K562 (cell line): ENCODE measurements around the gene GATA2. TPM values are rescaled to one million over a fixed set of nuclear protein-coding genes. Genes with fewer than 3 reads are reported as not detected.
A peak's percentile ranks its signal among the peaks of the same experiment; 100 is the strongest.

Experiments
- BRF1 ChIP-seq: IDR thresholded peaks from 3 replicates; pipeline ENCODE4 v1.6.1; 2011; ENCODE audit warnings: borderline replicate concordance, mild to moderate bottlenecking; ENCODE audit not compliant: insufficient read length; ENCODE audit errors: extremely low read depth
- CREB1 ChIP-seq, 2 experiments: sonication (generic) in 1 of 2; formaldehyde crosslinking in 1 of 2; IDR thresholded peaks; 2 replicates each; pipeline versions ENCODE4 v1.6.1 to v1.8.0; 2012 to 2022; ENCODE audit warnings: inconsistent platforms in 1 of 2, mild to moderate bottlenecking in 1 of 2, missing genetic modification reagents in 1 of 2, moderate library complexity in 1 of 2
- CTBP1 ChIP-seq: fragments of 450-650 bp; IDR thresholded peaks from 2 replicates; pipeline ENCODE4 v1.6.1; 2016; ENCODE audit warnings: borderline replicate concordance
- FOXJ3 ChIP-seq: sonication (generic); formaldehyde crosslinking; IDR thresholded peaks from 2 replicates; pipeline ENCODE4 v1.4.0; 2020; ENCODE audit warnings: mild to moderate bottlenecking, missing genetic modification reagents
- MAZ ChIP-seq, 2 experiments: fragments of 450-650 bp in 1 of 2; sonication (generic) in 1 of 2; formaldehyde crosslinking; IDR thresholded peaks in 1 of 2; conservative IDR thresholded peaks in 1 of 2; 2 replicates each; pipeline versions ENCODE4 v1.4.0 to v1.5.0; 2020; ENCODE audit warnings: mild to moderate bottlenecking in 1 of 2, missing genetic modification reagents in 1 of 2
- NR2C1 ChIP-seq, 2 experiments: fragments of 450-650 bp; IDR thresholded peaks; 2 replicates each; pipeline ENCODE4 v1.6.1; 2017; ENCODE audit warnings: mild to moderate bottlenecking in 2 of 2, antibody characterized with exemption in 1 of 2, inconsistent platforms in 1 of 2, missing compliant biosample characterization in 1 of 2, missing genetic modification characterization in 1 of 2
- RFX5 ChIP-seq: IDR thresholded peaks from 2 replicates; pipeline ENCODE4 v1.6.1; 2011; ENCODE audit warnings: low read depth, mild to moderate bottlenecking, improper control_type of control experiment, low read length
- SAP30 ChIP-seq: fragments of 200-600 bp; sonication (generic); IDR thresholded peaks from 2 replicates; pipeline ENCODE4 v1.6.1; 2012; ENCODE audit warnings: borderline replicate concordance, low read depth, mild to moderate bottlenecking, moderate library complexity, low read length, control low read depth, inconsistent platforms; ENCODE audit not compliant: insufficient read depth, poor library complexity, severe bottlenecking
- SUPT5H ChIP-seq: fragments of 450-650 bp; IDR thresholded peaks from 2 replicates; pipeline ENCODE4 v1.6.1; 2016
- UBTF ChIP-seq, 2 experiments: IDR thresholded peaks; 2 replicates each; pipeline ENCODE4 v1.6.1; 2012; ENCODE audit warnings: improper control_type of control experiment in 2 of 2, low read depth in 2 of 2, low read length in 2 of 2, borderline replicate concordance in 1 of 2
- ZNF76 ChIP-seq: fragments of 250-450 bp; sonication (Bioruptor Pico); IDR thresholded peaks from 2 replicates; pipeline ENCODE4 v1.4.0; 2020; ENCODE audit warnings: mild to moderate bottlenecking, moderate library complexity, borderline replicate concordance
- polyA plus RNA-seq, 8 experiments: library from polyadenylated mRNA; depleted of rRNA in 4 of 8; stranded (reverse) in 5 of 8; unstranded in 3 of 8; fragments of >200 nt; fragmentation: Nextera tagmentation in 2 of 8; fragmentation: Illumina TruSeq in 1 of 8; extraction: Ambion mirVana in 2 of 8; extraction: Trizol in 1 of 8; gene quantifications; 2 replicates each; pipeline versions ENCODE4 v1.2.1 to v1.2.3, GENCODE V29; 2011 to 2014; ENCODE audit warnings: inconsistent platforms in 1 of 8, missing spikeins in 1 of 8
- total RNA-seq, 7 experiments: library from RNA; depleted of rRNA in 6 of 7; stranded (reverse); fragments of >200 nt in 6 of 7; fragmentation: Illumina TruSeq in 2 of 7; extraction: Trizol in 2 of 7; gene quantifications; 2 replicates each; pipeline versions ENCODE4 v1.2.1 to v1.2.3, GENCODE V29; 2011 to 2021; ENCODE audit warnings: low replicate concordance in 1 of 7
- TF ChIP-seq, protein P1 (sequence below): sonication (generic); formaldehyde crosslinking; IDR thresholded peaks from 2 replicates; pipeline ENCODE4 v1.8.0; 2022; ENCODE audit warnings: missing genetic modification reagents, mild to moderate bottlenecking, borderline replicate concordance
- TF ChIP-seq, protein P2 (sequence below), 2 experiments: fragments of 450-650 bp; IDR thresholded peaks; 2 replicates each; pipeline ENCODE4 v1.6.1; 2016
- TF ChIP-seq, protein P3 (sequence below), 3 experiments: fragments of 200-800 bp in 1 of 3; sonication (Bioruptor generic) in 1 of 3; sonication (generic) in 1 of 3; formaldehyde crosslinking in 1 of 3; IDR thresholded peaks; 2 replicates each; pipeline versions ENCODE4 v1.6.1 to v1.8.0; 2016 to 2022; ENCODE audit warnings: mild to moderate bottlenecking in 2 of 3, missing compliant biosample characterization in 2 of 3, missing genetic modification characterization in 2 of 3, missing genetic modification reagents in 1 of 3
- TF ChIP-seq, protein P4 (sequence below): fragments of 250-450 bp; sonication (Bioruptor Pico); IDR thresholded peaks from 2 replicates; pipeline ENCODE4 v1.8.0; 2022; ENCODE audit warnings: inconsistent platforms, mild to moderate bottlenecking, moderate library complexity, borderline replicate concordance

The GATA2 gene
- total and polyA plus RNA-seq, 9 of the 15 experiments (the other 6 are each of a cell fraction or from before 2014, with no cell fraction given) = 8.5 to 218 (median 50.8) TPM

DNA sequence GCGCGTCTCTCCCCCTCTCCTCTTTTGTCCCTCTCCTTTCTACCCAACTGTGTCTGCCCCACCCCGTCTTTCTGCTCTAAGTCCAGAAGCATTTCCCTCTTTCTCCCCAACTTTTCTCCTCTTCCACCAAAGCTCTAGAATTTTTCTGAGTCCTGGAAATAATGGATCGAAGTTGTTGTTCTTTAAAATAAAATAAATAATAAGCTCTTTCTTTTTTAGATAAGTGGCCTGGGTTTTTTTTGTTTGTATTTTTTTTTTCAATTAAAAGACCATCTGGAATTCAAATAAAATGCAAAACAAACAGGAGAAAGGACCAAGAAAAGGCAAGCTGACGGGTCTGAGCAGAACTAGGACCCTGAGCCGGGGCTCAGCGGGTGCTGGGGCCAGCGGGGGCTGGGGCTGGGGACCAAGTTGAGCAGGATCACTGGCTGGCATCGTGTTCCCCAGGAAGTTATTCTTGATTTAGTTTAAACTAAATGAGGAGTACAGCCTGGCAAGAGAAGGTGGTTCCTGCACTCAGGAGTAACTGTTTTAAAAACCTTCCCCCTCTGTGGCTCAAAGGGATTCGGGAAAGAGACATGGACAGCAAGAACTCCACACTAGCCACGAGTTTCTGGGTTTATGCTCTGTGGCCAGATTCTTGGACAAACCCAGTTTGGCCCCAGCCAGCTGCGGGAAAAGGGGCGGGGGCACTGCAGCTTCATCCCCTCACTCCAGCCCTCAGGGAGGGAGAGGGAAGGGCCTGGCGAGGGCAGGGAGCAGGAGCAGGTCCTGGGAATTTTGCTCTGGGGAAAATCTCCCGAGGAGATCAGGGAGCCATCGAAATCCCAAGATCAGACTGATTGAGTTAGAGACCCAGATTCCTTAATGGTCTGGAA lies 8.4 kb downstream of the GATA2 start (continued):
- TF ChIP-seq, protein P1, sequence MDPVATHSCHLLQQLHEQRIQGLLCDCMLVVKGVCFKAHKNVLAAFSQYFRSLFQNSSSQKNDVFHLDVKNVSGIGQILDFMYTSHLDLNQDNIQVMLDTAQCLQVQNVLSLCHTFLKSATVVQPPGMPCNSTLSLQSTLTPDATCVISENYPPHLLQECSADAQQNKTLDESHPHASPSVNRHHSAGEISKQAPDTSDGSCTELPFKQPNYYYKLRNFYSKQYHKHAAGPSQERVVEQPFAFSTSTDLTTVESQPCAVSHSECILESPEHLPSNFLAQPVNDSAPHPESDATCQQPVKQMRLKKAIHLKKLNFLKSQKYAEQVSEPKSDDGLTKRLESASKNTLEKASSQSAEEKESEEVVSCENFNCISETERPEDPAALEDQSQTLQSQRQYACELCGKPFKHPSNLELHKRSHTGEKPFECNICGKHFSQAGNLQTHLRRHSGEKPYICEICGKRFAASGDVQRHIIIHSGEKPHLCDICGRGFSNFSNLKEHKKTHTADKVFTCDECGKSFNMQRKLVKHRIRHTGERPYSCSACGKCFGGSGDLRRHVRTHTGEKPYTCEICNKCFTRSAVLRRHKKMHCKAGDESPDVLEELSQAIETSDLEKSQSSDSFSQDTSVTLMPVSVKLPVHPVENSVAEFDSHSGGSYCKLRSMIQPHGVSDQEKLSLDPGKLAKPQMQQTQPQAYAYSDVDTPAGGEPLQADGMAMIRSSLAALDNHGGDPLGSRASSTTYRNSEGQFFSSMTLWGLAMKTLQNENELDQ (CRISPR knock-in tag) = no peak
- TF ChIP-seq FOXJ3 (CRISPR knock-in tag) = no peak
- TF ChIP-seq CREB1 (IDR thresholded peaks at IDR 0.05) = no peak
- TF ChIP-seq CREB1 (CRISPR knock-in tag; IDR thresholded peaks at IDR 0.05) = no peak
- no peak for TF ChIP-seq RFX5
- TF ChIP-seq MAZ (CRISPR knock-in tag; conservative IDR thresholded peaks at IDR 0.05 in 1 of 2, IDR thresholded peaks at IDR 0.05 in 1 of 2) = 0 out of 4 replicates have a peak, but pooled peaks of 1 of the 2 experiments have one; percentile 19
- no peak for TF ChIP-seq ZNF76 (CRISPR knock-in tag)
- TF ChIP-seq SUPT5H = 0 out of 2 replicates have a peak, but pooled peaks have one; percentile 7
- TF ChIP-seq BRF1 = no peak
- TF ChIP-seq, protein P2, sequence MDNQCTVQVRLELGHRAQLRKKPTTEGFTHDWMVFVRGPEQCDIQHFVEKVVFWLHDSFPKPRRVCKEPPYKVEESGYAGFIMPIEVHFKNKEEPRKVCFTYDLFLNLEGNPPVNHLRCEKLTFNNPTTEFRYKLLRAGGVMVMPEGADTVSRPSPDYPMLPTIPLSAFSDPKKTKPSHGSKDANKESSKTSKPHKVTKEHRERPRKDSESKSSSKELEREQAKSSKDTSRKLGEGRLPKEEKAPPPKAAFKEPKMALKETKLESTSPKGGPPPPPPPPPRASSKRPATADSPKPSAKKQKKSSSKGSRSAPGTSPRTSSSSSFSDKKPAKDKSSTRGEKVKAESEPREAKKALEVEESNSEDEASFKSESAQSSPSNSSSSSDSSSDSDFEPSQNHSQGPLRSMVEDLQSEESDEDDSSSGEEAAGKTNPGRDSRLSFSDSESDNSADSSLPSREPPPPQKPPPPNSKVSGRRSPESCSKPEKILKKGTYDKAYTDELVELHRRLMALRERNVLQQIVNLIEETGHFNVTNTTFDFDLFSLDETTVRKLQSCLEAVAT (IDR thresholded peaks at IDR 0.05) = peak in 1 of 2 experiments; percentile 40; a peak in 1 of 4 replicates
- no peak for TF ChIP-seq SAP30
- TF ChIP-seq UBTF (IDR thresholded peaks at IDR 0.05; ENCODE audit: borderline replicate concordance in 1 of 2, low read depth in 2 of 2, low read length in 2 of 2) = 0 out of 4 replicates have a peak, but pooled peaks of 1 of the 2 experiments have one; percentile 25
- TF ChIP-seq, protein P3, sequence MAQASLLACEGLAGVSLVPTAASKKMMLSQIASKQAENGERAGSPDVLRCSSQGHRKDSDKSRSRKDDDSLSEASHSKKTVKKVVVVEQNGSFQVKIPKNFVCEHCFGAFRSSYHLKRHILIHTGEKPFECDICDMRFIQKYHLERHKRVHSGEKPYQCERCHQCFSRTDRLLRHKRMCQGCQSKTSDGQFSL (CRISPR knock-in tag; IDR thresholded peaks at IDR 0.05) = no peak
- TF ChIP-seq, protein P3 (tag; IDR thresholded peaks at IDR 0.05) = no peak
- TF ChIP-seq CTBP1 = no peak
- TF ChIP-seq, protein P4, sequence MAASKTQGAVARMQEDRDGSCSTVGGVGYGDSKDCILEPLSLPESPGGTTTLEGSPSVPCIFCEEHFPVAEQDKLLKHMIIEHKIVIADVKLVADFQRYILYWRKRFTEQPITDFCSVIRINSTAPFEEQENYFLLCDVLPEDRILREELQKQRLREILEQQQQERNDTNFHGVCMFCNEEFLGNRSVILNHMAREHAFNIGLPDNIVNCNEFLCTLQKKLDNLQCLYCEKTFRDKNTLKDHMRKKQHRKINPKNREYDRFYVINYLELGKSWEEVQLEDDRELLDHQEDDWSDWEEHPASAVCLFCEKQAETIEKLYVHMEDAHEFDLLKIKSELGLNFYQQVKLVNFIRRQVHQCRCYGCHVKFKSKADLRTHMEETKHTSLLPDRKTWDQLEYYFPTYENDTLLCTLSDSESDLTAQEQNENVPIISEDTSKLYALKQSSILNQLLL (CRISPR knock-in tag) = no peak
- no peak for TF ChIP-seq NR2C1 (IDR thresholded peaks at IDR 0.05)
- no peak for TF ChIP-seq NR2C1 (tag; IDR thresholded peaks at IDR 0.05)
